GM19328 (cell line): Measurements from ENCODE around the gene MAN1B1.
"Not testable (repeated sequence)": the region's sequence is repeated elsewhere in the genome, so short reads cannot be mapped to it uniquely, and the experiment has no call there.

Experiments
- ATAC-seq: cut with Tn5 transposase; IDR thresholded peaks from one replicate; pipeline ENCODE4 v1.9.1; 2021; ENCODE audit warnings: mild to moderate bottlenecking, moderate library complexity; ENCODE audit not compliant: unreplicated experiment

The MAN1B1 gene

DNA sequence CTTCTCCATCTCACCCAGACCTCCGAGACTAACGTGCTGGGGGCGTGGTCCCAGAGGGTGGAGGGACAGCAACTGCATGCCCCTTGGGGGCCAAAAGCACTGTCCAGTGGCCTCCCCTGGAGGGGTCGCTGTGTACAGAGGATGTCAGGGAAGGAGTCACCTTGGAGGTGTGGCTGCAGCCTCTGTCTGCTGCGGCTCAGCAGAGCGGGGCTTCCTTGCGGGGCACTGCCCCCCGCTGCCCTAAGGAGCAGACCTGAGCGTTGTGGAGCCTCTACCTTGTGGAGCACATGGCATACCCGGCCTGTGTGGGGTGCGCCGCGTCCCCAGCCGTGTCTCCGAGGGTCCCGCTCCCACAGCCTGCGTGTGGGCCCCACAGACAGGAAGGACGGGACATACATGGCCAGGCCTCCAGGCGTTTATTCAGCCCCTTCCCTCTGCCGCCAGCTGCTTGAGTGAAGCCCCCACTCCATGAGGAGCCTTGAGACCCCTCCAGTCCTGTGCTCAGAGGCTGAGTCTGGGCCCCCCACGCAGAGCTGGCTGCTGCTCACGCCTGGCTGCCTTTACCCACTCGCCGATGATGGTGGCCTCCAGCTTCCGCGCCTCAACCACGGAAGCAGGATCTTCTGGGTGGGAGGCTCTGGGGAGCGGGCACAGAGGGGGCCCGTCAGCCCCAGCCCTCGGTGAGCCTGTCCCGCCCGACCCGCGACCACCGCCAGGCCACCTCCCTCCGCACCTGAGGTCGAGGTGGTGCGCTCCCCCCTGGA, 23.5 kb downstream of the MAN1B1 start:
- no peak for ATAC-seq

- ATAC-seq, result no peak
Measured at GRCh38 chr9:137110911-137111787, 24.4 kb downstream of the MAN1B1 start.

DNA sequence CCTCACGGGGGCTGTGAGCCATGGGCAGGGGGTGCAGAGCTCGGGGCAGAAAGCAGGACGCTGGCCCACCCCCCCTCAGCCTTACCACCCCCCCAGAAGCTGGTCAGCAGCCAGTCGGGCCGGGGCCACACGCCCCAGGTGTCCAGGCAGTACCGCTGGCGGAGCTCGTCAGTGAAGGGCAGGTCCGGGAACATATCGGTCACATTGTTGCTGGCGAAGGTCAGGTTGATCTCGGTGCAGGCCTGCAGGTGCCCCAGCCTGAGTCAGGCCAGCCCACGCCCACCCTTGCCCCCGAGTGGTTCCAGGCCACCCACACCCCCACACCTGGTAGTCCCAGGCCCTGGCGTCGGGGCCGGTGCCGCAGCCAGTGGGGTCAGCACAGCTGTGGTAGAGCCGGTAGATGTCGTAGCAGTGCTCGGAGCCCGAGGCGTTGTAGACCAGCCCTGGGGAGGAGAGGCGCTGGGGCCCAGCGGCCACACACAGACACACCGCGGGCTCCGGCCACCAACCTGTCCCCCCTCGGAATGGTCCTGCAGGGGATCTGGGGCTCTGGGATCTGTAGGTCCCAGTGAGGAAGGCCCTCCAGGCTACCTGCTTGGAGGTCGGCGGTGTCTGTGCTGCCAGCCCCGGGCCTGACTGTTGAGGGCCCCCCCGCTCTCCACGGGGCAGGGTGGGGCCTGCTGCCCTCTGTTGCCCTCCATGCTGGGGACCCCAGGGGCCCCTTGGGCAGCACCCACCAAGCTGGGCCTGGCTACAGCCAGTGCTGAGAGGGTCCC, 25.2 kb downstream of the MAN1B1 start:
- no peak for ATAC-seq

DNA sequence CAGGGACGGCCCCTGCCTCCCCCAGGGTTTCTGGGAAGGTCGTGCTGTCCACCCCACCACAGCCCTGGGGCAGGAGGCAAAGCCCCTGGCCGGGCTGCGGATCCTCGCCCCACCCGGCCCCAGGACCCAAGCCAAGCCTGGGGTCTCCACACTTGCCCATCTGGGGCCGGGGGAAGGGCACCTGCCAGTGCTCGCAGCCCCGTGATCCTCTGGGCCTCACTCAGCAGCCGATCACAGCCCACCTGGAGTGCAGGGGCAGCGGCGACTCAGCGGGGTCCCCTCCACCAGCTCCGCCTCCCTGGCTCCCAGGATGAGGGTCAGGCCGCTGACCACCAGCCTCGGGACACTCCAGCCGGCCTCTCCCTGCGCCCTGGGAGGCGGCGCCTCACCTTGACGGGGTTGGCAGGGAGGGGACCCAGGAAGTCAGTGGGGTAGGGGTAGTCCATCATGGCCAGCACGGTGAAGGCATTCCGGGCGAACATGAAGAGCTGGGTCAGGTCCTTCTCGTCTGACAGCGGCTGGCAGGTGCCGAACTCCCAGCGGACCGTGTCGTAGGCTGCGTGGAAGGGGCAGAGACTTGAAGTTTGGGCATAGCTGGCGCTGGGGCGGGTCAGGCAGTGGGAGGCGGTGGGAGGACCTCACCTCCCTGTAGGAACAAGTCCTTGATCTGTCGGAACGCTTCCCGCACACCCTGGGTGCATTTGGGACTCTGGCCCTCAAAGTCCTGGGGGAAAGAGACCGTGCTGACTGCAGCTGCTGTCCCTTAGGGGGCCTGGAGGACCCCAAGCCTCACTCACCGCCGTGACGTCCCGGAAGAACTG, 26.0 kb downstream of the MAN1B1 start:
- ATAC-seq, result no peak

DNA sequence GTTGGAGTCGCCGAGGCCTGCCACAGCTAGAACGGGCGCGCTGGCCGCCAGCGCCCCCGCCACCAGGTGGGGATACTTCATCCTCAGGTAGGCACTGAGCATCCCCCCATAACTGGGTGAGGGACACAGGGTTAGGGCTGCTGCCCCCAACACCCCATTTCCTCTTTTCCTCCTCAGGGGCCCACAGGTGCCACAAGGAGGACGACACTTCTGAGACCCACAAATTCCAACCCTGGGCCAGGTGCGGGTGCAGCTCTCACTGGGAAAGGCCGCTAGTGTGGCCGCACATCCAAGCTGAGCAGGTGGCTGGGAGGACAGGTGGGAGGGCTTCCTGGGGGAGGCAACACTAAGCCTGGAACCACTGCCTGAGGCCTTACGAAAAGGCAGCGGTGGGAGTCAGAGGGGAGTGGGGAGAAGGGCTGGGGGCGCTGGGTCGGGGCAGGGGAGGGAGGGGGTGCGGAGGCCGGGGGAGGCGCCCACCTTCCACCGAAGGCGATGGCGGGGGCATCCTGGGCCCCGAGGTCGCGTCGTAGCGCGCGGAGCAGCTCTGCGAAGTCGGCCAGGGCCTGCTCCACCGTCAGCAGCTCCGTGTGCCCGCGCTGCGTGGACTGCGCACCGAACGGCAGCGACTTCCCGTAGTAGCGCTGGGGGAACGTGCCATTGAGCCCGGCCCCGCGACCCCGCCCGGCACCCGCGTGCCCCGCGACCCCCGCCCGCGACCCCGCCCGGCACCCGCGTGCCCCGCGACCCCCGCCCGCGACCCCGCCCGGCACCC, 26.8 kb downstream of the MAN1B1 start:
- ATAC-seq, result no peak

DNA sequence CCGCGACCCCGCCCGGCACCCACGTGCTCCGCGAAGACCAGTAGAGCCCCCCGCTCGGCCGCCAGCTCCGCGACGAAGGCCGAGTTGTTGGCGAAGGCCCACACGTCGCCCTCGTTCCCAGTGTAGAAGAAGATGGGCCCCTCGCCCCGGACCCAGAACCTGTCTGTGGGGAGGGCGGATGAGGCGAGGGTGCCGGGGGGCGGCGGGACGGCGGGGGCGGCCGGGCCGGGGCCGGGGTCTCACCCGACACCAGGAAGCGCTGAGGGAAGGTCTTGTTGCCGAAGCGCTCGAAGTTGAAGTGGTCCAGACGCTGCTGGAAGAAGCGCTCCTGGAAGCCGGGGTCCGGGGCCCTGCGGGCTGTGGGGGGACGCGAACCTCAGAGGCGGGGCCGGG, 27.4 kb downstream of the MAN1B1 start:
- no peak for ATAC-seq

DNA sequence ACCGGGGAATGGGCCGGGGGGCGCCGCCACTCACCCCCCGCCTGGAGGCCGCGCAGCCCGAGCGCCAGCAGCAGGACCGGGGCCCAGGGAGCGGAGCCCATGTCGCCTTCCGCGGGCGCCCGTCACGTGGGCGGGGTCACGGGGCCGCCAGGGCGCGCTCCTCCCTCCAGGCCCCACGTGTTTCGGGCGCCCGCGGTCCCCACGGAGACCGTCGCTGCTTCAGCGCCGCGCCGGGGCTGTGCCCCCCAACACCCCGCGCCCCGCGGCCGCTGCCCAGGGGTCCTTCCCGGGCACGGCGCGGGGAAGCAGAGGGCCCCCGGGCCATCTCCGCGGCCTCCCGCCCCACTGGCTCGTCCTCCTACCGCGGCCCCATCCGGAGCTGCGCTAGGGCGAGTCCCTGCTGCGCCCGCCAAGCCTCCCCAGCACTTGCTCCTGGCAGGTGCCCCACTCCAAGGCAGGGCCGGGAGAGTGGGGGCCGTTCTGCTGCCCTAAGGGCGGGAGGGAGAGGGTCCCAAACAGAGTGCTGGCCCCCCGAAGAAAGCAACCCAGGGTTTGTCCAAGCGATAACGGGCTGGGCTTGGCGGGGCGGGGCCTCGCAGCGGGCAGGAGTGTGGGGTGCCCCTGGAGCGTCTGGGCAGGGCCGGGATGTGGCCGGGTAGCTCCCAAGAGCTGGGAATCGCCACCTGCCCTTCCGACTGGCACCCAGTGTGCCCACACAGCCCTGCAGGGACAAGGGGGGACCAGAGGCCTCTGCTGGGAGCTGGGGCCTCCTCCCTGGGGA, 28.0 kb downstream of the MAN1B1 start, which contains the start of gene DPP7:
TSS of gene DPP7 (minus strand) at position 121 of the 781 bp plus-strand sequence. CDS start at position 101, 20 bp downstream.
- no peak for ATAC-seq

DNA sequence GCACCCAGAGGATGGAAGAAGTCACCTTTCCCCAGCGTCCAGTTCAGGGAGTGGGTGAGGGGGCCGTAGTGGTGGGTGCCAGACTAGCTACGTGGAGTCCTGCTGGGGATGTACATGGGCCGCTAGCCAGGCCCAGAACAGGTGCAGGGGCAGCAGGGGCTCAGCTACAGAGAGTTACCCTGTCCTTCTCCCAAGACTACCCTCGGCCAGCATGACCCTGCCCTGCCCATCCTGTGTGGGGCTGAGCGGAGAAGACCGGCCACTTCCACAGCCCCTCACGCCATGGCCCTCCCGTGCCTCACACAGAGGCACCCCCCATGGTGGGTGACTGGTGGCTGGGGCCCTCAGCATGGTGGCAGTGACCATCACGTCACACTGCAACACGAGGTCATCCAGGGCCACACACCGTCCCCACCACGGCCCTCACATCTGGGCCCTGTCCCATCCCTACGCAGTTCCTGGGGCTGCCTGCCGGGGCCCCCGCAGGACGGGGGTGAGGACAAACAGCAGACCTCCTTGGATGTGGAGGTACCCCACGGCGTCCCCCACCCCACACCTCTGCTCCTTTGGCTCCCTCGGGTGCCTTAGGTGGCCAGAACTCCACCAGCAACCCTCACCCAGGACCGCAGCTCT, 28.7 kb downstream of the MAN1B1 start:
- no peak for ATAC-seq

DNA sequence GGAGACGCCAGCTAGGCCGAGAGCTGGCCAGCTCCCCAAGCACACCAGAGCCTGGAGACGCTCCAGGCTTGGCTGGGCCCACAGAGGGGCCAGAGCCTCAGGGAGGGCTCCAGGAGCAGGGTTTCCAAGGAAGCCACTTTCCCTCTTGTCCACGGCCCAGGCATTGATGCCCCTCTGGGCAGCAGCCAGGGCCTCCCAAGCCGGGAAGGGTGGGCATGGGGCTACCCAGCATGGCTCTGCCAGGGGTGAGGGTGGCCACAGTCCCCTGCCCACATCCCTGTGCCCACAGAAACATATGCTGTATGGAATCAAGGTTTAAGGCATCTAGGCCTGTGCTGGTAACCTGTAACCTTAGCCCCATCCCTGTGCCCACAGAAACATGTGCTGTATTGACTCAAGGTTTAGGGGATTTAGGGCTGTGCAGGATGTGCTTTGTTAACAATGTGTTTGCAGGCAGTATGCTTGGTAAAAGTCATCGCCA, 29.3 kb downstream of the MAN1B1 start:
- no peak for ATAC-seq

- no peak for ATAC-seq
Measured at GRCh38 chr9:137116728-137117127, 29.9 kb downstream of the MAN1B1 start.

GRCh38 chr9:137117269-137117731, 30.5 kb downstream of the MAN1B1 start:
- ATAC-seq, result no peak

- not testable (repeated sequence) for ATAC-seq
Measured at GRCh38 chr9:137118092-137118603, 31.4 kb downstream of the MAN1B1 start.

DNA sequence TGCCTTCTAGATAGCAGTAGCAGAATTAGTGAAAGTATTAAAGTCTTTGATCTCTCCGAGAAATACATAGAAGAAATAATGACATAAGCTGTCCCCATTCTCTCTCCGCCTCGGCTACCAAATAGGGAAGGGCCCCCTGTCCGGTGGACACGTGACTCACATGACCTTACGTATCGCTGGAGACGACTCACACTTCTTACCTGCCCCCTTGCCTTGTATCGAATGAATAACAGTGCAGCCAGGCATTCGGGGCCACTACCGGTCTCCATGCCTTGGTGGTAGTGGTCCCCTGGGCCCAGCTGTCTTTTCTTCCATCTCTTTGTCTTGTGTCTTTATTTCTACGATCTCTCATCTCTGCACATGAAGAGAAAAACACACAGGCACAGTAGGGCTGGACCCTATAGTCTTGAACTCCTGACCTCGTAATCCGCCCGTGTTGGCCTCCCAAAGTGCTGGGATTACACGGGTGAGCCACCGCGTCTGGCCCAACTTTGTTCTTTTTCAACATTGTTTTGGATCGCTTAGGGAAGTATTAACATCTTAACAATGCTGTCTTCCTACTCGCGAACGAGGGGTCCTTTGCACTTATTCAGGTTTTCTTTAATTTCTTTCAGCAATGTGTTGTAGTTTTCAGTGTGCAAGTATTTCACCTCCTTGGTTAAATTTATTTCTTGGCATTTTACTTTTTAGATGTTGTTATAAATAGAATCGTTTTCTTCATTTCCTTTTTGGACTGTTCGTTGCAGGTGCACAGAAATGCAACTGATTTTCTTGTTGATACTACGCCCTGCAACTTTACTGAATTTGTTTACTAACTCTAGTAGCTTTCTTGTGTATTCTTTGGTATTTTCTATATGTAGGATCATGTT, 35.4 kb downstream of the MAN1B1 start:
- ATAC-seq, result not testable (repeated sequence)

GRCh38 chr9:137122796-137123467, 36.1 kb downstream of the MAN1B1 start:
- not testable (repeated sequence) for ATAC-seq

- ATAC-seq, result no peak
Measured at GRCh38 chr9:137123468-137123837, 36.7 kb downstream of the MAN1B1 start.

DNA sequence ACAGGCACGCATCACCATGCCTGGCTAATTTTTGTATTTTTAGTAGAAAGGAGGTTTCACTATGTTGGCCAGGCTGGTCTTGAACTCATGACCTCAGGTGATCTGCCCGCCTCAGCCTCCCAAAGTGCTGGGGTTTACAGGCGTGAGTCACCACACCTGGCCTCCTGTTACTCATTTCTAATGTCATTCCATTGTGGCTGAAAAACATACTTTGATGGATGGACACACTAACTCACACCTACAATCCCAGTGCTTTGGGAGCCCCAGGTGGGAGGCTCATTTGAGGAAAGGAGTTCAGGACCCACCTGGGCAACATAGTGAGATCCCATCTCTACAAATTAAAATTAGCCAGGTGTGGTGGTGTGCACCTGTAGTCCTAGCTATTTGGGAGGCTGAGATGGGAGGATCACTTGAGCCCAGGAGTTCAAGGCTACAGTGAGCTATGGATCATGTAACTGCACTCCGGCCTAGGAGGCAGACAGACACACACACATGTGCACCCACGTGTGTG, 37.2 kb downstream of the MAN1B1 start:
- not testable (repeated sequence) for ATAC-seq
